ENCODE measurements around the gene SYNE3. TPM values are rescaled to one million over a fixed set of nuclear protein-coding genes. Genes with fewer than 3 reads are reported as not detected.

SYNE3 gene
- total and polyA plus RNA-seq, 2 of the 8 experiments (the other 6 are each of a cell fraction or from before 2014, with no cell fraction given) = under 0.01 TPM; not detected in 1

GRCh38 chr14:95500201-95500681 lies 16.2 kb downstream of the SYNE3 start:
- no peak overlapping the region for H2BK15ac ChIP-seq (ENCODE audit: low read length)
- H4K20me1 ChIP-seq (replicated peaks in 1 of 2; ENCODE audit: control insufficient read depth in 1 of 2, insufficient read depth in 2 of 2, low read length in 2 of 2) = no peaks in the 10 kb centered on the region
- no peak overlapping the region for H3K4me2 ChIP-seq (ENCODE audit: insufficient read depth in 1 of 2, low read depth in 2 of 2, low read length in 2 of 2)
- no peak overlapping the region for H3K4ac ChIP-seq (replicated peaks; ENCODE audit: insufficient read length, low read depth, low read length)
- H2BK12ac ChIP-seq (ENCODE audit: low read depth, low read length) = no peak overlapping the region
- H2BK20ac ChIP-seq (ENCODE audit: low read length) = no peak overlapping the region
- no peaks in the 10 kb centered on the region for H3K79me2 ChIP-seq (ENCODE audit: control insufficient read depth in 1 of 2, insufficient read depth in 2 of 2, low read length in 2 of 2)
- H3K4me3 ChIP-seq (ENCODE audit: extremely low read depth in 1 of 4, insufficient read depth in 2 of 4, low read depth in 3 of 4, low read length in 4 of 4) = no peak overlapping the region
- 0 out of 2 replicates have a peak overlapping the region, but pooled peaks have one; percentile 35 for H2BK5ac ChIP-seq (ENCODE audit: low read depth, low read length)
- no peak overlapping the region for H3K27ac ChIP-seq (ENCODE audit: low read depth, low read length)
- 0 out of 7 replicates have a peak, but pooled peaks cover 0 to 3% (median 0%) of the 10 kb centered on the region in 4 experiments for H3K4me1 ChIP-seq (replicated peaks in 1 of 4; ENCODE audit: control insufficient read depth in 3 of 4, insufficient read depth in 4 of 4, low read length in 3 of 4)
- 85% methylated on average over 14 of the region's 14 CpGs; no CpG with 5 or more reads in 1 of the 2 experiments for WGBS, 2 experiments (ENCODE audit: extremely low coverage in 1 of 2, insufficient coverage in 1 of 2, insufficient read length in 1 of 2, insufficient replicate concordance in 2 of 2, low coverage in 1 of 2, low lambda C conversion rate in 2 of 2, missing lambda C conversion rate in 1 of 2)
- no peak for FAIRE-seq
- no peaks in the 10 kb centered on the region for H3K36me3 ChIP-seq (ENCODE audit: control insufficient read depth in 2 of 4, insufficient read depth in 4 of 4, low read length in 3 of 4)
- no peak overlapping the region for H3K18ac ChIP-seq (ENCODE audit: extremely low read depth, low read length)
- H2AK5ac ChIP-seq (ENCODE audit: low read depth, low read length) = no peak overlapping the region
- no peaks in the 10 kb centered on the region; a peak in 1 of 7 replicates for H3K27me3 ChIP-seq (replicated peaks in 1 of 4; ENCODE audit: control insufficient read depth in 3 of 4, extremely low read depth in 1 of 4, insufficient read depth in 3 of 4, low read length in 3 of 4)
- no peak overlapping the region for H2BK120ac ChIP-seq (replicated peaks; ENCODE audit: low read depth, low read length)
- DNase-seq (ENCODE audit: low read depth in 1 of 2, low spot score in 2 of 2) = no peak
- no peak overlapping the region for H3K56ac ChIP-seq (replicated peaks; ENCODE audit: insufficient read length, low read depth, low read length)
- H4K91ac ChIP-seq (replicated peaks; ENCODE audit: insufficient read length, low read length) = no peak overlapping the region
- H3K9me3 ChIP-seq (ENCODE audit: insufficient read depth in 2 of 2, low read depth in 1 of 2, low read length in 1 of 2) = no peaks in the 10 kb centered on the region
- H3K23me2 ChIP-seq (ENCODE audit: low read depth, low read length) = no peaks in the 10 kb centered on the region
- POLR2A ChIA-PET (ENCODE audit: partially characterized antibody) = no interaction called here
- CTCF ChIA-PET (ENCODE audit: partially characterized antibody) = interaction anchor here (0.7 to 3.4 kb wide), 4 partner anchors 9 to 55 kb away, joined by 3 to 9 read pairs (median 5); no protein-coding TSS in a partner anchor
- no peak overlapping the region for H4K5ac ChIP-seq (ENCODE audit: insufficient read length, low read depth, low read length)
- no peak overlapping the region for H3K23ac ChIP-seq (ENCODE audit: insufficient read length)
- H4K8ac ChIP-seq (ENCODE audit: extremely low read depth, insufficient read depth, low read length) = no peak overlapping the region
- no peak overlapping the region for H3K9ac ChIP-seq (replicated peaks in 1 of 4; ENCODE audit: extremely low read depth in 1 of 4, low read depth in 3 of 4, low read length in 3 of 4)
- no peaks in the 10 kb centered on the region for H3K79me1 ChIP-seq (ENCODE audit: low read depth, low read length)
- no peak overlapping the region for H3K14ac ChIP-seq (ENCODE audit: insufficient read length)
- H2AFZ ChIP-seq (ENCODE audit: low read length) = no peak overlapping the region
- TF ChIP-seq CEBPB (IDR thresholded peaks at IDR 0.05; ENCODE audit: low read depth, low read length) = no peak
- TF ChIP-seq RAD21 (IDR thresholded peaks at IDR 0.05 in 1 of 2, conservative IDR thresholded peaks at IDR 0.05 in 1 of 2; ENCODE audit: low read depth in 2 of 2, low read length in 2 of 2) = no peak
- TF ChIP-seq, protein P1, sequence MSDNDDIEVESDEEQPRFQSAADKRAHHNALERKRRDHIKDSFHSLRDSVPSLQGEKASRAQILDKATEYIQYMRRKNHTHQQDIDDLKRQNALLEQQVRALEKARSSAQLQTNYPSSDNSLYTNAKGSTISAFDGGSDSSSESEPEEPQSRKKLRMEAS (IDR thresholded peaks at IDR 0.05) = no peak
- no peak for TF ChIP-seq SP1 (IDR thresholded peaks at IDR 0.05; ENCODE audit: low read depth, low read length)
- no peak for TF ChIP-seq ATF3 (IDR thresholded peaks at IDR 0.05; ENCODE audit: insufficient read depth, low read depth, low read length)
- no peak for TF ChIP-seq SAP30 (IDR thresholded peaks at IDR 0.05; ENCODE audit: insufficient read depth, insufficient replicate concordance, low read length)
- TF ChIP-seq EZH2 (IDR thresholded peaks at IDR 0.05; ENCODE audit: low read depth, low read length, severe bottlenecking) = no peak
- no peak for TF ChIP-seq SUZ12 (IDR thresholded peaks at IDR 0.05; ENCODE audit: low read length)
- no peak for TF ChIP-seq CTBP2 (IDR thresholded peaks at IDR 0.05; ENCODE audit: borderline replicate concordance, insufficient read depth, insufficient read length, low read length)
- TF ChIP-seq KDM4A (IDR thresholded peaks at IDR 0.05; ENCODE audit: low read depth, low read length, severe bottlenecking) = no peak
- TF ChIP-seq CHD2 (IDR thresholded peaks at IDR 0.05; ENCODE audit: low read length) = no peak
- TF ChIP-seq GTF2F1 (IDR thresholded peaks at IDR 0.05; ENCODE audit: borderline replicate concordance, low read depth, low read length) = no peak
- TF ChIP-seq SIRT6 (IDR thresholded peaks at IDR 0.05; ENCODE audit: low read length) = no peak

Data from H1 (cell line).